ENCODE data around the gene LYPD1.

DNA sequence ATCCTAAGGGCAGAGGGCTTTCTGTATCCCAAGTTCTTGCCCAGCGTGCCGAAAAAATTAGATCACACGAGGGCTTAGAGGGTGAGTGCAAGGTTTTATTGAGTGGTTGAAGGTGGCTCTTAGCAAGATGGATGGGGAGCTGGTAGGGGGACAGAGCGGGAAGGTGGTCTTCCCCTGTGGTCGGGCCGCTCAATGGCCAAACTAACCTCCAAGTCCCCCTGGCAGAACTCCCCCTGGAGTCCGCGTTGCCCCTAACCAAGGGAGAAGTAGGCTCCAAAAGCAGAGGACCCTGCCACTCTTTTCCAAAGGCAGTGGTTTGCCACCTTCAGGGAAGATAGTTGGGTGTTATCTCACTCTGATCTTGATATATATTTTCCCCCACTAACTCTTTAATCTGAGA is 63.4 kb downstream of the LYPD1 start:
- TF ChIP-seq CEBPB (IDR thresholded peaks at IDR 0.05) (no peak), EGR1 (IDR thresholded peaks at IDR 0.05) (no peak), EP300 (IDR thresholded peaks at IDR 0.05; ENCODE audit: borderline replicate concordance) (no peak), FOXM1 (IDR thresholded peaks at IDR 0.05; ENCODE audit: borderline replicate concordance, low read depth) (no peak), YY1 (IDR thresholded peaks at IDR 0.05; ENCODE audit: low read depth) (no peak), TAF1 (IDR thresholded peaks at IDR 0.05; ENCODE audit: low read depth) (no peak), RAD21 (IDR thresholded peaks at IDR 0.05; ENCODE audit: low read depth) (no peak), TEAD4 (IDR thresholded peaks at IDR 0.05) (no peak), NFIC (IDR thresholded peaks at IDR 0.05) (no peak), TCF12 (IDR thresholded peaks at IDR 0.05; ENCODE audit: low read depth) (no peak)
- TF ChIP-seq, protein P1, sequence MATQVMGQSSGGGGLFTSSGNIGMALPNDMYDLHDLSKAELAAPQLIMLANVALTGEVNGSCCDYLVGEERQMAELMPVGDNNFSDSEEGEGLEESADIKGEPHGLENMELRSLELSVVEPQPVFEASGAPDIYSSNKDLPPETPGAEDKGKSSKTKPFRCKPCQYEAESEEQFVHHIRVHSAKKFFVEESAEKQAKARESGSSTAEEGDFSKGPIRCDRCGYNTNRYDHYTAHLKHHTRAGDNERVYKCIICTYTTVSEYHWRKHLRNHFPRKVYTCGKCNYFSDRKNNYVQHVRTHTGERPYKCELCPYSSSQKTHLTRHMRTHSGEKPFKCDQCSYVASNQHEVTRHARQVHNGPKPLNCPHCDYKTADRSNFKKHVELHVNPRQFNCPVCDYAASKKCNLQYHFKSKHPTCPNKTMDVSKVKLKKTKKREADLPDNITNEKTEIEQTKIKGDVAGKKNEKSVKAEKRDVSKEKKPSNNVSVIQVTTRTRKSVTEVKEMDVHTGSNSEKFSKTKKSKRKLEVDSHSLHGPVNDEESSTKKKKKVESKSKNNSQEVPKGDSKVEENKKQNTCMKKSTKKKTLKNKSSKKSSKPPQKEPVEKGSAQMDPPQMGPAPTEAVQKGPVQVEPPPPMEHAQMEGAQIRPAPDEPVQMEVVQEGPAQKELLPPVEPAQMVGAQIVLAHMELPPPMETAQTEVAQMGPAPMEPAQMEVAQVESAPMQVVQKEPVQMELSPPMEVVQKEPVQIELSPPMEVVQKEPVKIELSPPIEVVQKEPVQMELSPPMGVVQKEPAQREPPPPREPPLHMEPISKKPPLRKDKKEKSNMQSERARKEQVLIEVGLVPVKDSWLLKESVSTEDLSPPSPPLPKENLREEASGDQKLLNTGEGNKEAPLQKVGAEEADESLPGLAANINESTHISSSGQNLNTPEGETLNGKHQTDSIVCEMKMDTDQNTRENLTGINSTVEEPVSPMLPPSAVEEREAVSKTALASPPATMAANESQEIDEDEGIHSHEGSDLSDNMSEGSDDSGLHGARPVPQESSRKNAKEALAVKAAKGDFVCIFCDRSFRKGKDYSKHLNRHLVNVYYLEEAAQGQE (IDR thresholded peaks at IDR 0.05; ENCODE audit: low read depth), result no peak
- TF ChIP-seq, protein P2, sequence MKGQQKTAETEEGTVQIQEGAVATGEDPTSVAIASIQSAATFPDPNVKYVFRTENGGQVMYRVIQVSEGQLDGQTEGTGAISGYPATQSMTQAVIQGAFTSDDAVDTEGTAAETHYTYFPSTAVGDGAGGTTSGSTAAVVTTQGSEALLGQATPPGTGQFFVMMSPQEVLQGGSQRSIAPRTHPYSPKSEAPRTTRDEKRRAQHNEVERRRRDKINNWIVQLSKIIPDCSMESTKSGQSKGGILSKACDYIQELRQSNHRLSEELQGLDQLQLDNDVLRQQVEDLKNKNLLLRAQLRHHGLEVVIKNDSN (IDR thresholded peaks at IDR 0.05), result no peak

All from Ishikawa (cell line).